NB4 (cell line): ENCODE data around the gene VPS4A.

Experiments
- CTCF ChIP-seq: IDR thresholded peaks from one replicate; pipeline ENCODE4 v1.5.1; 2012; ENCODE audit warnings: low read depth, low read length
- MYC ChIP-seq: IDR thresholded peaks from 2 replicates; pipeline ENCODE4 v1.6.1; 2011; ENCODE audit warnings: low read depth, low read length
- POLR2A ChIP-seq: IDR thresholded peaks from 2 replicates; pipeline ENCODE4 v1.6.1; 2011; ENCODE audit warnings: mild to moderate bottlenecking; ENCODE audit not compliant: insufficient read length; ENCODE audit errors: extremely low read depth

GRCh38 chr16:69346683-69347082, 35.5 kb downstream of the VPS4A start:
- no peak for TF ChIP-seq CTCF
- no peak for TF ChIP-seq POLR2A
- no peak for TF ChIP-seq MYC
